Natural killer cell (primary cell): Measurements from ENCODE around the gene KARS1. TPM values are rescaled to one million over a fixed set of nuclear protein-coding genes. Genes with fewer than 3 reads are reported as not detected.

Source experiments
- ATAC-seq, 3 donors: fragments of 150-1000 bp in 2 of 3; fragments of 200-7000 bp in 1 of 3; cut with Tn5 transposase; 1 replicate in 1 of 3; 2 replicates in 2 of 3; pipeline ENCODE4 v1.10.0; 2021; ENCODE audit warnings: mild to moderate bottlenecking in 2 of 3, moderate library complexity in 2 of 3
- DNase-seq, 2 donors: peaks; one replicate each; pipeline versions ENCODE4 v3.0.0 to v3.0.0-alpha.2; 2013 to 2021; ENCODE audit warnings: mixed read lengths in 1 of 2
- H3K27ac ChIP-seq: one replicate; pipeline ENCODE4 v1.5.1; 2013; ENCODE audit warnings: mild to moderate bottlenecking, low read length
- H3K27me3 ChIP-seq: one replicate; pipeline ENCODE4 v1.6.1; 2013; ENCODE audit warnings: low read length; ENCODE audit not compliant: control insufficient read depth, insufficient read depth
- H3K36me3 ChIP-seq: one replicate; pipeline ENCODE4 v1.6.1; 2013; ENCODE audit warnings: low read length; ENCODE audit not compliant: control insufficient read depth, insufficient read depth
- H3K4me1 ChIP-seq: one replicate; pipeline ENCODE4 v1.6.1; 2013; ENCODE audit warnings: low read length; ENCODE audit not compliant: control insufficient read depth, insufficient read depth
- H3K4me3 ChIP-seq: one replicate; pipeline ENCODE4 v1.5.1; 2013; ENCODE audit warnings: low read length
- H3K9me3 ChIP-seq: one replicate; pipeline ENCODE4 v1.6.1; 2013; ENCODE audit warnings: low read length; ENCODE audit not compliant: control insufficient read depth, insufficient read depth
- H3K27ac Mint-ChIP-seq, 2 donors: one replicate each; pipeline ENCODE4 v1.8.0; 2022; ENCODE audit warnings: mild to moderate bottlenecking in 2 of 2, mixed read lengths in 2 of 2, moderate library complexity in 1 of 2
- H3K27me3 Mint-ChIP-seq, 2 donors: one replicate each; pipeline ENCODE4 v1.8.0; 2022; ENCODE audit warnings: low read depth in 2 of 2, mixed read lengths in 2 of 2
- H3K36me3 Mint-ChIP-seq: one replicate; pipeline ENCODE4 v1.8.0; 2022; ENCODE audit warnings: mixed read lengths
- H3K4me1 Mint-ChIP-seq, 2 donors: one replicate each; pipeline ENCODE4 v1.8.0; 2022; ENCODE audit warnings: mixed read lengths in 2 of 2
- H3K4me3 Mint-ChIP-seq: one replicate; pipeline ENCODE4 v1.8.0; 2022; ENCODE audit warnings: mild to moderate bottlenecking, moderate library complexity, mixed read lengths
- H3K9me3 Mint-ChIP-seq, 2 donors: one replicate each; pipeline ENCODE4 v1.8.0; 2022; ENCODE audit warnings: mixed read lengths in 2 of 2
- CTCF ChIP-seq: fragments of 200-600 bp; IDR thresholded peaks from one replicate; pipeline ENCODE4 v1.8.0; 2022; ENCODE audit warnings: antibody characterized with exemption
- WGBS: methylation state at CpG from one replicate; pipeline ENCODE4 v1.1.7; 2013; ENCODE audit warnings: missing lambda C conversion rate; ENCODE audit not compliant: insufficient coverage; 5-methylcytosine and 5-hydroxymethylcytosine counted together
- intact Hi-C: fragments of 100-400 bp; cut with micrococcal nuclease; formaldehyde crosslinking; loops from one replicate; pipeline ENCODE4 v1.14.2; 2022
- total RNA-seq, 4 donors: library from RNA; stranded (reverse); fragments of 120-200 nt in 1 of 4; gene quantifications; one replicate each; pipeline versions ENCODE4 v1.2.3 to v1.2.4, GENCODE V29; 2013 to 2022

Gene KARS1
- total RNA-seq, 3 donors from 2014 or later (not counting 1 experiment from before 2014, with no cell fraction given): 102 to 123 (median 114) TPM

- H3K36me3 Mint-ChIP-seq: peaks cover 22% of the 10 kb centered on the region
- no peak for TF ChIP-seq CTCF
- no peaks in the 10 kb centered on the region for H3K27me3 Mint-ChIP-seq
- intact Hi-C loops: no loop called here
- DNase-seq (no peak), ATAC-seq (no peak)
- H3K4me3 Mint-ChIP-seq: no peak overlapping the region
- no peak overlapping the region for H3K4me3 ChIP-seq
- no peak overlapping the region for H3K27ac ChIP-seq
- peaks cover 23 to 27% of the 10 kb centered on the region in 2 donors for H3K4me1 Mint-ChIP-seq
- H3K27me3 ChIP-seq: no peaks in the 10 kb centered on the region
- no peaks in the 10 kb centered on the region for H3K9me3 ChIP-seq
- WGBS: 97% methylated on average over 10 of the region's 10 CpGs
- no peaks in the 10 kb centered on the region for H3K9me3 Mint-ChIP-seq
- peak overlapping the region; percentile 47 to 85 for H3K27ac Mint-ChIP-seq
- H3K4me1 ChIP-seq: peaks cover 23% of the 10 kb centered on the region
- peaks cover 74% of the 10 kb centered on the region for H3K36me3 ChIP-seq
Measured at GRCh38 chr16:75629132-75629531, 18.3 kb downstream of the KARS1 start.

GRCh38 chr16:75628351-75628750, 19.1 kb downstream of the KARS1 start:
- Mint-ChIP-seq H3K36me3 (peaks cover 17% of the 10 kb centered on the region), H3K4me3 (no peak overlapping the region), H3K27ac (peak overlapping the region; percentile 47 to 85), H3K27me3 (no peaks in the 10 kb centered on the region), H3K9me3 (no peaks in the 10 kb centered on the region), H3K4me1 (peaks cover 23 to 27% of the 10 kb centered on the region in 2 donors)
- no peak for TF ChIP-seq CTCF
- no peaks in the 10 kb centered on the region for H3K27me3 ChIP-seq
- DNase-seq (no peak), ATAC-seq (no peak)
- H3K4me1 ChIP-seq: peaks cover 28% of the 10 kb centered on the region
- no peaks in the 10 kb centered on the region for H3K9me3 ChIP-seq
- no peak overlapping the region for H3K4me3 ChIP-seq
- 88% methylated on average over 4 of the region's 4 CpGs for WGBS
- H3K27ac ChIP-seq: peak overlapping the region; percentile 27
- intact Hi-C loops: no loop called here
- peaks cover 68% of the 10 kb centered on the region for H3K36me3 ChIP-seq

- Histone ChIP-seq H3K4me3 (no peak overlapping the region), H3K27ac (no peak overlapping the region), H3K9me3 (no peaks in the 10 kb centered on the region), H3K4me1 (peaks cover 28% of the 10 kb centered on the region), H3K27me3 (no peaks in the 10 kb centered on the region), H3K36me3 (peaks cover 63% of the 10 kb centered on the region)
- 22% methylated on average over 3 of the region's 3 CpGs for WGBS
- DNase-seq (peak in 1 of 2 donors; percentile 51), ATAC-seq (no peak)
- Mint-ChIP-seq H3K36me3 (peaks cover 15% of the 10 kb centered on the region), H3K4me1 (peaks cover 27 to 28% of the 10 kb centered on the region in 2 donors), H3K9me3 (no peaks in the 10 kb centered on the region), H3K4me3 (no peak overlapping the region), H3K27me3 (no peaks in the 10 kb centered on the region), H3K27ac (peak overlapping the region; percentile 47 to 85)
- intact Hi-C loops: no loop called here
- no peak for TF ChIP-seq CTCF
Measured at GRCh38 chr16:75627851-75628250, 19.6 kb downstream of the KARS1 start.

GRCh38 chr16:75626806-75627205, 20.7 kb downstream of the KARS1 start:
- Mint-ChIP-seq H3K36me3 (peaks cover 8% of the 10 kb centered on the region), H3K27ac (peak overlapping the region; percentile 47 to 85), H3K4me1 (peaks cover 36 to 37% of the 10 kb centered on the region in 2 donors), H3K9me3 (no peaks in the 10 kb centered on the region), H3K27me3 (no peaks in the 10 kb centered on the region), H3K4me3 (no peak overlapping the region)
- intact Hi-C loops: no loop called here
- Histone ChIP-seq H3K4me1 (peaks cover 39% of the 10 kb centered on the region), H3K9me3 (no peaks in the 10 kb centered on the region), H3K36me3 (peaks cover 54% of the 10 kb centered on the region), H3K27ac (peak overlapping the region; percentile 17), H3K27me3 (no peaks in the 10 kb centered on the region), H3K4me3 (no peak overlapping the region)
- no peak for ATAC-seq
- WGBS: 96% methylated on average over 4 of the region's 4 CpGs
- DNase-seq: no peak
- no peak for TF ChIP-seq CTCF
